Lung (tissue), 12 donors: ENCODE results near the gene ZDHHC21. TPM values are rescaled to one million over a fixed set of nuclear protein-coding genes. Genes with fewer than 3 reads are reported as not detected.

Source experiments
- ATAC-seq: fragments of 200-7000 bp; cut with Tn5 transposase; one replicate; pipeline ENCODE4 v1.9.1; 2020; ENCODE audit warnings: moderate number of reproducible peaks; ENCODE audit not compliant: insufficient read depth, low FRiP score
- DNase-seq, 3 donors: peaks; one replicate each; pipeline ENCODE4 v3.0.0-alpha.2; 2013 to 2017
- H3K27ac ChIP-seq, 2 donors: one replicate each; pipeline ENCODE4 v1.5.1; 2013; ENCODE audit warnings: mild to moderate bottlenecking in 2 of 2, moderate library complexity in 2 of 2, control low read depth in 1 of 2, inconsistent platforms in 1 of 2, low read depth in 1 of 2, low read length in 1 of 2
- H3K27me3 ChIP-seq, 3 donors: one replicate each; pipeline ENCODE4 v1.5.1; 2013; ENCODE audit warnings: low read length in 2 of 3; ENCODE audit not compliant: control insufficient read depth in 3 of 3, insufficient read depth in 3 of 3
- H3K36me3 ChIP-seq, 4 donors: one replicate each; pipeline ENCODE4 v1.5.1; 2013; ENCODE audit warnings: low read length in 4 of 4, mild to moderate bottlenecking in 1 of 4, moderate library complexity in 1 of 4; ENCODE audit not compliant: control insufficient read depth in 4 of 4, insufficient read depth in 4 of 4
- H3K4me1 ChIP-seq, 5 donors: one replicate each; pipeline ENCODE4 v1.5.1; 2013; ENCODE audit warnings: low read length in 5 of 5, mild to moderate bottlenecking in 2 of 5, moderate library complexity in 1 of 5; ENCODE audit not compliant: control insufficient read depth in 5 of 5, insufficient read depth in 5 of 5
- H3K4me3 ChIP-seq: one replicate; pipeline ENCODE4 v1.5.1; 2013; ENCODE audit warnings: mild to moderate bottlenecking, control low read depth, moderate library complexity
- H3K9ac ChIP-seq, 2 donors: one replicate each; pipeline ENCODE4 v1.5.1; 2013; ENCODE audit warnings: low read length in 2 of 2, control low read depth in 1 of 2; ENCODE audit not compliant: insufficient read depth in 1 of 2
- H3K9me3 ChIP-seq, 4 donors: one replicate each; pipeline ENCODE4 v1.5.1; 2013; ENCODE audit warnings: low read length in 3 of 4, mild to moderate bottlenecking in 1 of 4, moderate library complexity in 1 of 4; ENCODE audit not compliant: control insufficient read depth in 4 of 4, insufficient read depth in 3 of 4
- WGBS, 2 donors: extraction: QIAGEN DNeasy Blood & Tissue Kit; methylation state at CpG; one replicate each; pipeline ENCODE4 v1.1.7; 2013; 5-methylcytosine and 5-hydroxymethylcytosine counted together
- polyA plus RNA-seq, 2 donors: library from polyadenylated mRNA; stranded (reverse); fragments of 200-250 nt; gene quantifications; one replicate each; pipeline ENCODE4 v1.2.1, GENCODE V29; 2013
- total RNA-seq, 2 donors: library from RNA; depleted of rRNA in 1 of 2; stranded (reverse); fragments of >200 nt in 1 of 2; gene quantifications; one replicate each; pipeline ENCODE4 v1.2.1, GENCODE V29; 2014 to 2021
- TF ChIP-seq, protein P1 (sequence below): IDR thresholded peaks from 2 replicates; pipeline ENCODE4 v1.5.1; 2012; ENCODE audit warnings: mild to moderate bottlenecking; ENCODE audit errors: control extremely low read depth, extremely low read depth
- donor health status: control.
- donor health status: control.
- donor health status: Bipolar disorder and iron deficiency.
- donor health status: healthy.
- donor health status: DM: yes; HTN: yes; CAD: no.

The ZDHHC21 gene
- total and polyA plus RNA-seq, 4 donors: 4.3 to 54.7 (median 15.2) TPM

DNA sequence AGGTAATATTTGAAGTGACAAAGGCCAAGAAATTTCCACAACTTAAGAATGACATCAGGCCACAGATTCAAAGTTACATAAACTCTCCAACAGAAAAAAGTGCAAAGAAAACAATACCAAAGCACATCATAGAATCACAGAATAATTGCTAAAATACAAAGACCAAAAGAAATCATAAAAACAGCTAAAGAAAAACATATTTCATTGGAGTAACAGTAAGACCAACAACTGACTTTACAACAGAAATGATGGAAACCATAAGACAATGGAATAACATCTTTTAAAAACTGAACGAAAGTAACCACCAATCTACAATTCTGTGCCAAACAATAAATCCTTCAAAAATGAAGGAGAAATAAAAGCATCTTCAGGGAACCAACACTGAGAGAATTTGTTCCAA lies 38.3 kb downstream of the ZDHHC21 start:
- TF ChIP-seq, protein P1, sequence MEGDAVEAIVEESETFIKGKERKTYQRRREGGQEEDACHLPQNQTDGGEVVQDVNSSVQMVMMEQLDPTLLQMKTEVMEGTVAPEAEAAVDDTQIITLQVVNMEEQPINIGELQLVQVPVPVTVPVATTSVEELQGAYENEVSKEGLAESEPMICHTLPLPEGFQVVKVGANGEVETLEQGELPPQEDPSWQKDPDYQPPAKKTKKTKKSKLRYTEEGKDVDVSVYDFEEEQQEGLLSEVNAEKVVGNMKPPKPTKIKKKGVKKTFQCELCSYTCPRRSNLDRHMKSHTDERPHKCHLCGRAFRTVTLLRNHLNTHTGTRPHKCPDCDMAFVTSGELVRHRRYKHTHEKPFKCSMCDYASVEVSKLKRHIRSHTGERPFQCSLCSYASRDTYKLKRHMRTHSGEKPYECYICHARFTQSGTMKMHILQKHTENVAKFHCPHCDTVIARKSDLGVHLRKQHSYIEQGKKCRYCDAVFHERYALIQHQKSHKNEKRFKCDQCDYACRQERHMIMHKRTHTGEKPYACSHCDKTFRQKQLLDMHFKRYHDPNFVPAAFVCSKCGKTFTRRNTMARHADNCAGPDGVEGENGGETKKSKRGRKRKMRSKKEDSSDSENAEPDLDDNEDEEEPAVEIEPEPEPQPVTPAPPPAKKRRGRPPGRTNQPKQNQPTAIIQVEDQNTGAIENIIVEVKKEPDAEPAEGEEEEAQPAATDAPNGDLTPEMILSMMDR: no peak
- no peak overlapping the region for H3K9ac ChIP-seq
- H3K4me1 ChIP-seq: peaks cover 0 to 5% (median 0%) of the 10 kb centered on the region in 5 donors
- no peak overlapping the region for H3K27ac ChIP-seq
- peaks cover 2 to 10% (median 3%) of the 10 kb centered on the region in 4 donors for H3K36me3 ChIP-seq
- DNase-seq (no peak), ATAC-seq (no peak)
- H3K9me3 ChIP-seq: peaks cover 0 to 12% (median 2%) of the 10 kb centered on the region in 4 donors
- H3K4me3 ChIP-seq: no peak overlapping the region
- no peaks in the 10 kb centered on the region for H3K27me3 ChIP-seq
- 91 to 92% methylated on average over 1 of the region's 1 CpG for WGBS, 2 donors

DNA sequence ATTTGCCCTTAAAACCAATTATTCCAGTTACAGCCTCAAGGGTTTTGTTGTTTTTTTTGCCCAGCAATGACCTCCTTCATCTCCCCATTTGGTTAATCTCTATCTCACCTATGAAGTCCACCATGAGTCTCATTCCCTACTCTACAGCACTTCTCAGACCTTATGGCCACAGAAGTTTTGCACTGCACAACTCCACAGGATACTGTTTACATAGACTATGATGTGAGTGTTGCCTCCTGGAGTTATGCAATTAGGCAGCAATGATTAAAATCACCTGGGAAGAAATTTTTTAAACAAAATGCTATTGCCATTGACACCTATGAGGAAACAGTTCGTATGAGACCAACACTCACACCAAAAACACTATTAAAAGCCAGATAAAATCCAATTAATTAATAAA lies 39.7 kb downstream of the ZDHHC21 start:
- peaks cover 0 to 12% (median 2%) of the 10 kb centered on the region in 4 donors for H3K9me3 ChIP-seq
- peaks cover 0 to 10% (median 4%) of the 10 kb centered on the region in 4 donors for H3K36me3 ChIP-seq
- H3K9ac ChIP-seq: no peak overlapping the region
- no peak overlapping the region for H3K27ac ChIP-seq
- H3K4me1 ChIP-seq: no peaks in the 10 kb centered on the region
- no peak overlapping the region for H3K4me3 ChIP-seq
- no peaks in the 10 kb centered on the region for H3K27me3 ChIP-seq
- DNase-seq: no peak
- WGBS, 2 donors: 90 to 92% methylated on average over 1 of the region's 1 CpG
- no peak for ATAC-seq
- TF ChIP-seq, protein P1: no peak

DNA sequence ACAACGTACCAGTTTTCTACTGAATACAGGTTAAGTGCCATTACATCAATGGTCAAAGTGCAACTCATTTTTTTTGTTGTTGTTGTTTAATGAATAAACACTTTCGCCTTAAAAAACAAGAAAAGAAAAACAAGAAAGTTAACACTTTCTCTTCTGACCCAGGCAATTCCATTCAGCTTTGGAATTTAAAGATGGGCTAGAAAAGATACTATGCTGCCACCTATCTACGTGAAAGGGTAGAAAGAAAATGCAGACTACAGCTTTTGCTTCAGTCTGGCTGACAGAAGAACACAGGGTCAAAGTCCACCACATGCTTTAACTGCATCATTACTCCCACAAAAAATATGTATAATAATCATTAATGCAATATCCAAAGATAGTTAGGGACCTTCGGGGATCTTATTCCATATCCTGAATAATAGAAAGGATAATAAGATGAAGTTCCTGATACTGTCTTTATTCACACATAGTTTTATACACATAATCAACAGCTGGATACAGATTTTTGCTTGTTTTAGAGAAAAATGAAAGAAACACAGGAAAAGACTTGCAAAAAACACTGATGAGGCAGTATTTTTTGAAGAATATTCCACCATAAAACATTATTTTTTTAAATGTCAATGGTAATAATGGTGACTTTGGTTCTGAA lies 40.4 kb downstream of the ZDHHC21 start:
- Histone ChIP-seq H3K9me3 (peaks cover 0 to 12% (median 2%) of the 10 kb centered on the region in 4 donors), H3K36me3 (peaks cover 0 to 10% (median 4%) of the 10 kb centered on the region in 4 donors), H3K27me3 (no peaks in the 10 kb centered on the region), H3K4me1 (no peaks in the 10 kb centered on the region), H3K9ac (no peak overlapping the region), H3K27ac (no peak overlapping the region), H3K4me3 (no peak overlapping the region)
- DNase-seq (peak in 2 of 3 donors; percentile 67 to 71), ATAC-seq (no peak)
- WGBS, 2 donors: 71 to 78% methylated on average over 4 of the region's 4 CpGs
- TF ChIP-seq, protein P1: peak; percentile 12
